GM12878 (cell line): Measurements from ENCODE around the gene KLF14. TPM values are rescaled to one million over a fixed set of nuclear protein-coding genes. Genes with fewer than 3 reads are reported as not detected.

Experiments used
- ATAC-seq: fragments of 200-7000 bp; cut with Tn5 transposase; 3 replicates; pipeline ENCODE4 v1.9.1; 2020; ENCODE audit warnings: mild to moderate bottlenecking, moderate library complexity
- BruUV-seq: library from RNA; stranded (reverse); fragments of 400-500 nt; replicated peaks from 2 replicates; lab custom pipeline; 2021; lab: Mats Ljungman, UMichigan
- CTCF ChIA-PET: fragments of 300-600 bp; sonication (Branson Sonifier 250); formaldehyde crosslinking; extraction: SDS; loops from one replicate; lab custom pipeline; 2021; ENCODE audit warnings: inconsistent platforms; lab: Yijun Ruan, JAX
- POLR2A ChIA-PET: fragments of 350-600 bp; formaldehyde crosslinking; extraction: SDS; loops from one replicate; lab custom pipeline; 2021; ENCODE audit warnings: inconsistent platforms; lab: Charles Lee
- RAD21 ChIA-PET: fragments of 300-600 bp; sonication (Branson Sonifier 250); formaldehyde crosslinking; loops from one replicate; lab custom pipeline; 2023; ENCODE audit warnings: antibody characterized with exemption; ENCODE audit not compliant: unreplicated experiment; lab: Charles Lee
- SMC1A ChIA-PET: fragments of 300-600 bp; sonication (Branson Sonifier 250); formaldehyde crosslinking; loops from one replicate; lab custom pipeline; 2023; ENCODE audit not compliant: unreplicated experiment, uncharacterized antibody; lab: Charles Lee
- DNase-seq: peaks from one replicate; pipeline ENCODE4 v3.0.0-alpha.2; 2011; ENCODE audit warnings: low read depth, low spot score
- FAIRE-seq: peaks from 3 replicates; lab custom pipeline; 2011; peaks lifted over from hg19 to GRCh38; lab: Jason Lieb, UNC
- H2AFZ ChIP-seq: 2 replicates; pipeline ENCODE4 v1.6.0; 2011; ENCODE audit warnings: low read depth, low read length, control low read depth; ENCODE audit not compliant: control insufficient read depth
- H3K27ac ChIP-seq: 2 replicates; pipeline ENCODE4 v1.5.1; 2011; ENCODE audit warnings: control low read depth; ENCODE audit not compliant: control insufficient read depth, insufficient read depth
- H3K27me3 ChIP-seq, 2 experiments: replicated peaks in 1 of 2; 2 replicates each; pipeline versions ENCODE4 v1.6.0 to v1.6.1; 2011; ENCODE audit warnings: low read length in 1 of 2; ENCODE audit not compliant: control insufficient read depth in 2 of 2, insufficient read depth in 2 of 2
- H3K36me3 ChIP-seq, 2 experiments: 2 replicates each; pipeline ENCODE4 v1.5.1; 2011; ENCODE audit warnings: low read length in 1 of 2; ENCODE audit not compliant: control insufficient read depth in 2 of 2, insufficient read depth in 2 of 2
- H3K4me1 ChIP-seq: 2 replicates; pipeline ENCODE4 v1.6.1; 2011; ENCODE audit warnings: mild to moderate bottlenecking, low read length, moderate library complexity, mixed read lengths; ENCODE audit not compliant: control insufficient read depth, insufficient read depth
- H3K4me2 ChIP-seq: 2 replicates; pipeline ENCODE4 v1.6.0; 2011; ENCODE audit warnings: control low read depth; ENCODE audit not compliant: control insufficient read depth, insufficient read depth
- H3K4me3 ChIP-seq: fragments of 200-600 bp; sonication (generic); 2 replicates; pipeline ENCODE4 v1.5.1; 2016
- H3K79me2 ChIP-seq: 2 replicates; pipeline ENCODE4 v1.6.0; 2011; ENCODE audit warnings: low read length; ENCODE audit not compliant: control insufficient read depth, insufficient read depth
- H3K9ac ChIP-seq: 2 replicates; pipeline ENCODE4 v1.8.0; 2011; ENCODE audit warnings: low read length, control low read depth, mixed read lengths; ENCODE audit not compliant: control insufficient read depth, insufficient read depth
- H3K9me3 ChIP-seq: replicated peaks from 3 replicates; pipeline ENCODE4 v1.5.1; 2011; ENCODE audit warnings: mild to moderate bottlenecking, low read length; ENCODE audit not compliant: control insufficient read depth, insufficient read depth
- H4K20me1 ChIP-seq: 2 replicates; pipeline ENCODE4 v1.6.0; 2011; ENCODE audit not compliant: control insufficient read depth, insufficient read depth
- CEBPZ ChIP-seq: fragments of 150-350 bp; IDR thresholded peaks from 2 replicates; pipeline ENCODE4 v1.6.1; 2016; ENCODE audit warnings: low read depth, low read length
- ESRRA ChIP-seq: IDR thresholded peaks from 2 replicates; pipeline ENCODE4 v1.6.1; 2012; ENCODE audit warnings: mild to moderate bottlenecking, low read length, improper control_type of control experiment
- HDAC2 ChIP-seq: fragments of 200-600 bp; sonication (generic); IDR thresholded peaks from 2 replicates; pipeline ENCODE4 v1.6.1; 2017
- IKZF2 ChIP-seq, 2 experiments: fragments of 450-650 bp; IDR thresholded peaks; 2 replicates each; pipeline ENCODE4 v1.6.1; 2017; ENCODE audit warnings: mild to moderate bottlenecking in 2 of 2, moderate library complexity in 2 of 2
- JUND ChIP-seq: IDR thresholded peaks from 2 replicates; pipeline ENCODE4 v1.6.1; 2012; ENCODE audit warnings: low read depth, mild to moderate bottlenecking, low read length, improper control_type of control experiment, moderate library complexity
- NFYA ChIP-seq: IDR thresholded peaks from 2 replicates; pipeline ENCODE4 v1.6.1; 2011; ENCODE audit warnings: low read depth, mild to moderate bottlenecking, low read length, improper control_type of control experiment, borderline replicate concordance
- NFYB ChIP-seq: IDR thresholded peaks from 2 replicates; pipeline ENCODE4 v1.6.1; 2011; ENCODE audit warnings: low read depth, mild to moderate bottlenecking, low read length, improper control_type of control experiment, moderate library complexity; ENCODE audit not compliant: insufficient read depth
- PAX8 ChIP-seq: fragments of 450-650 bp; IDR thresholded peaks from 2 replicates; pipeline ENCODE4 v1.6.1; 2017; ENCODE audit warnings: mild to moderate bottlenecking, moderate library complexity
- PBX3 ChIP-seq: IDR thresholded peaks from 2 replicates; pipeline ENCODE4 v1.6.1; 2011; ENCODE audit warnings: mild to moderate bottlenecking, low read depth, low read length, moderate library complexity; ENCODE audit not compliant: insufficient replicate concordance
- SUZ12 ChIP-seq: fragments of 200-600 bp; sonication (generic); IDR thresholded peaks from one replicate; pipeline ENCODE4 v1.6.1; 2018; ENCODE audit warnings: antibody characterized with exemption, mild to moderate bottlenecking; ENCODE audit not compliant: unreplicated experiment
- USF2 ChIP-seq: IDR thresholded peaks from 2 replicates; pipeline ENCODE4 v1.6.1; 2011; ENCODE audit warnings: low read depth, low read length, improper control_type of control experiment, borderline replicate concordance
- ZBED1 ChIP-seq: IDR thresholded peaks from 2 replicates; pipeline ENCODE4 v1.6.1; 2016; ENCODE audit warnings: borderline replicate concordance
- ZNF207 ChIP-seq: fragments of 450-650 bp; IDR thresholded peaks from 2 replicates; pipeline ENCODE4 v1.6.1; 2014; ENCODE audit warnings: antibody characterized with exemption, mild to moderate bottlenecking, borderline replicate concordance
- ZNF274 ChIP-seq: IDR thresholded peaks from one replicate; pipeline ENCODE4 v1.8.0; 2011; ENCODE audit not compliant: insufficient read length, insufficient read depth
- WGBS: methylation state at CpG from one replicate; pipeline ENCODE4 v1.1.6; 2016; ENCODE audit warnings: low lambda C conversion rate; ENCODE audit not compliant: insufficient replicate concordance, insufficient coverage; ENCODE audit errors: missing lambda C conversion rate; 5-methylcytosine and 5-hydroxymethylcytosine counted together
- in situ Hi-C: fragments of 300-500 bp; cut with MboI; formaldehyde crosslinking; loops from 9 replicates; pipeline ENCODE4 v1.14.3; 2018; ENCODE audit warnings: mixed read lengths
- intact Hi-C: fragments of 100-400 bp; cut with micrococcal nuclease; formaldehyde crosslinking; loops from one replicate; pipeline ENCODE4 v1.14.2; 2022; ENCODE audit not compliant: unreplicated experiment
- polyA plus RNA-seq, 11 experiments: library from polyadenylated mRNA; depleted of rRNA in 4 of 11; unstranded in 6 of 11; stranded (reverse) in 5 of 11; fragments of >200 nt; fragmentation: Nextera tagmentation in 4 of 11; fragmentation: Illumina TruSeq in 1 of 11; extraction: Ambion mirVana in 4 of 11; extraction: Trizol in 1 of 11; gene quantifications; 1 replicate in 1 of 11; 2 replicates in 10 of 11; pipeline versions ENCODE4 v1.2.1 to v1.2.3, GENCODE V29; 2011 to 2016; ENCODE audit warnings: inconsistent platforms in 2 of 11, missing spikeins in 2 of 11, low read depth in 1 of 11
- total RNA-seq, 4 experiments: library from RNA; depleted of rRNA in 3 of 4; stranded (reverse); fragments of >200 nt in 3 of 4; fragmentation: Illumina TruSeq in 1 of 4; extraction: Trizol in 1 of 4; gene quantifications; 2 replicates each; pipeline versions ENCODE4 v1.2.1 to v1.2.3, GENCODE V29; 2013 to 2021
- TF ChIP-seq, protein P1 (sequence below): fragments of 450-650 bp; formaldehyde crosslinking; IDR thresholded peaks from 2 replicates; pipeline ENCODE4 v1.4.0; 2020; ENCODE audit warnings: mild to moderate bottlenecking, moderate library complexity

The KLF14 gene
- total and polyA plus RNA-seq, 10 of the 15 experiments (the other 5 are each of a cell fraction or from before 2014, with no cell fraction given): 0.06 TPM; not detected in 9

- FAIRE-seq (no peak), ATAC-seq (no peak), DNase-seq (no peak)
- H2AFZ ChIP-seq: no peak overlapping the region
- no peaks in the 10 kb centered on the region for H3K9me3 ChIP-seq
- no peaks in the 10 kb centered on the region for H4K20me1 ChIP-seq
- WGBS: 14% methylated on average over 3 of the region's 3 CpGs
- in situ Hi-C loops: no loop called here
- ChIA-PET SMC1A (no interaction called here), POLR2A (no interaction called here), CTCF (interaction anchor here (0.8 kb wide), 1 partner anchor 46 kb away, joined by 4 read pairs; no protein-coding TSS in a partner anchor), RAD21 (no interaction called here)
- no peaks in the 10 kb centered on the region for H3K4me1 ChIP-seq
- BruUV-seq: no TSS peak
- no peak overlapping the region for H3K27ac ChIP-seq
- no peak overlapping the region for H3K4me3 ChIP-seq
- no peaks in the 10 kb centered on the region for H3K36me3 ChIP-seq
- no peaks in the 10 kb centered on the region for H3K79me2 ChIP-seq
- H3K27me3 ChIP-seq: no peaks in the 10 kb centered on the region; a peak in 1 of 4 replicates
- intact Hi-C loops: no loop called here
- H3K9ac ChIP-seq: no peak overlapping the region
- no peak overlapping the region for H3K4me2 ChIP-seq
- no peak for TF ChIP-seq NFYA
- no peak for TF ChIP-seq IKZF2 (IDR thresholded peaks at IDR 0.05)
- no peak for TF ChIP-seq USF2
- TF ChIP-seq NFYB: no peak
- no peak for TF ChIP-seq PAX8
- TF ChIP-seq, protein P1, sequence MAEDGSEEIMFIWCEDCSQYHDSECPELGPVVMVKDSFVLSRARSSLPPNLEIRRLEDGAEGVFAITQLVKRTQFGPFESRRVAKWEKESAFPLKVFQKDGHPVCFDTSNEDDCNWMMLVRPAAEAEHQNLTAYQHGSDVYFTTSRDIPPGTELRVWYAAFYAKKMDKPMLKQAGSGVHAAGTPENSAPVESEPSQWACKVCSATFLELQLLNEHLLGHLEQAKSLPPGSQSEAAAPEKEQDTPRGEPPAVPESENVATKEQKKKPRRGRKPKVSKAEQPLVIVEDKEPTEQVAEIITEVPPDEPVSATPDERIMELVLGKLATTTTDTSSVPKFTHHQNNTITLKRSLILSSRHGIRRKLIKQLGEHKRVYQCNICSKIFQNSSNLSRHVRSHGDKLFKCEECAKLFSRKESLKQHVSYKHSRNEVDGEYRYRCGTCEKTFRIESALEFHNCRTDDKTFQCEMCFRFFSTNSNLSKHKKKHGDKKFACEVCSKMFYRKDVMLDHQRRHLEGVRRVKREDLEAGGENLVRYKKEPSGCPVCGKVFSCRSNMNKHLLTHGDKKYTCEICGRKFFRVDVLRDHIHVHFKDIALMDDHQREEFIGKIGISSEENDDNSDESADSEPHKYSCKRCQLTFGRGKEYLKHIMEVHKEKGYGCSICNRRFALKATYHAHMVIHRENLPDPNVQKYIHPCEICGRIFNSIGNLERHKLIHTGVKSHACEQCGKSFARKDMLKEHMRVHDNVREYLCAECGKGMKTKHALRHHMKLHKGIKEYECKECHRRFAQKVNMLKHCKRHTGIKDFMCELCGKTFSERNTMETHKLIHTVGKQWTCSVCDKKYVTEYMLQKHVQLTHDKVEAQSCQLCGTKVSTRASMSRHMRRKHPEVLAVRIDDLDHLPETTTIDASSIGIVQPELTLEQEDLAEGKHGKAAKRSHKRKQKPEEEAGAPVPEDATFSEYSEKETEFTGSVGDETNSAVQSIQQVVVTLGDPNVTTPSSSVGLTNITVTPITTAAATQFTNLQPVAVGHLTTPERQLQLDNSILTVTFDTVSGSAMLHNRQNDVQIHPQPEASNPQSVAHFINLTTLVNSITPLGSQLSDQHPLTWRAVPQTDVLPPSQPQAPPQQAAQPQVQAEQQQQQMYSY (CRISPR knock-in tag): no peak
- no peak for TF ChIP-seq SUZ12
- no peak for TF ChIP-seq JUND
- TF ChIP-seq HDAC2: no peak
- TF ChIP-seq ZNF274: no peak
- TF ChIP-seq ESRRA: no peak
- no peak for TF ChIP-seq ZBED1
- TF ChIP-seq CEBPZ: no peak
- no peak for TF ChIP-seq ZNF207
- TF ChIP-seq PBX3: no peak
Measured at GRCh38 chr7:130712416-130712815, 21.6 kb downstream of the KLF14 start.
